HCT116 (cell line): ENCODE data around the gene R3HCC1L.

ENCODE experiments used
- MAX ChIP-seq: IDR thresholded peaks from 2 replicates; pipeline ENCODE4 v1.6.1; 2012
- POLR2AphosphoS5 ChIP-seq: IDR thresholded peaks from 2 replicates; pipeline ENCODE4 v1.6.1; 2011; ENCODE audit warnings: mild to moderate bottlenecking, low read depth, low read length, moderate library complexity
- RAD21 ChIP-seq: IDR thresholded peaks from 2 replicates; pipeline ENCODE4 v1.6.1; 2012; ENCODE audit warnings: low read depth, mild to moderate bottlenecking
- REST ChIP-seq: IDR thresholded peaks from 2 replicates; pipeline ENCODE4 v1.6.1; 2012; ENCODE audit warnings: low read depth
- SIN3A ChIP-seq: IDR thresholded peaks from 2 replicates; pipeline ENCODE4 v1.6.1; 2012; ENCODE audit warnings: low read depth
- YY1 ChIP-seq: IDR thresholded peaks from 2 replicates; pipeline ENCODE4 v1.6.1; 2011; ENCODE audit warnings: low read length, low read depth, moderate library complexity, mild to moderate bottlenecking; ENCODE audit not compliant: insufficient replicate concordance; ENCODE audit errors: extremely low read depth
- TF ChIP-seq, protein P1 (sequence below), 3 experiments: fragments of 200-600 bp in 1 of 3; sonication (generic) in 1 of 3; IDR thresholded peaks in 2 of 3; conservative IDR thresholded peaks in 1 of 3; 2 replicates each; pipeline ENCODE4 v1.5.1; 2012 to 2017; ENCODE audit warnings: low read depth in 2 of 3, low read length in 2 of 3, antibody characterized with exemption in 1 of 3, borderline replicate concordance in 1 of 3, control low read depth in 1 of 3, mild to moderate bottlenecking in 1 of 3, mixed read lengths in 1 of 3, mixed run types in 1 of 3, moderate library complexity in 1 of 3; ENCODE audit not compliant: insufficient read depth in 1 of 3

DNA sequence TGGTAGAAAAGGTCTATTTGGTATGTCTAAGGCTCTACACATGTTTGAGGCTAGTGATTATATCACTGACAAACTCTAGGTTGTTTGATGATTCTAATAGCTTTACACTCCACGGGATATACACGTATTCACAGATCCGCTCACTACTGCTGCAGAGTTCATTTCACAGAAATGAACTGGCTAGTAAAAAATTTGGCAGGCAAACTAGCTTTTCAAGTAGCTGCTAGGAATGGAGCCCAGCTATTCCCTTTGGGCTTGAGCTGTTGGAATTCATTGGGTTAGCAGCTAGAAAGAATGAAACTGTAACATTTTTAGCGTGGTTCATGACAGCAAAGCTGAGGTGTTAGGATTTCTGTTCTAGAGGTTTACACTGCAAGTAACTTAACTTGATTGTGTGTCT is 37.6 kb downstream of the R3HCC1L start:
- TF ChIP-seq YY1 (no peak), MAX (no peak), REST (no peak), POLR2AphosphoS5 (no peak), RAD21 (no peak), SIN3A (no peak)
- TF ChIP-seq, protein P1, sequence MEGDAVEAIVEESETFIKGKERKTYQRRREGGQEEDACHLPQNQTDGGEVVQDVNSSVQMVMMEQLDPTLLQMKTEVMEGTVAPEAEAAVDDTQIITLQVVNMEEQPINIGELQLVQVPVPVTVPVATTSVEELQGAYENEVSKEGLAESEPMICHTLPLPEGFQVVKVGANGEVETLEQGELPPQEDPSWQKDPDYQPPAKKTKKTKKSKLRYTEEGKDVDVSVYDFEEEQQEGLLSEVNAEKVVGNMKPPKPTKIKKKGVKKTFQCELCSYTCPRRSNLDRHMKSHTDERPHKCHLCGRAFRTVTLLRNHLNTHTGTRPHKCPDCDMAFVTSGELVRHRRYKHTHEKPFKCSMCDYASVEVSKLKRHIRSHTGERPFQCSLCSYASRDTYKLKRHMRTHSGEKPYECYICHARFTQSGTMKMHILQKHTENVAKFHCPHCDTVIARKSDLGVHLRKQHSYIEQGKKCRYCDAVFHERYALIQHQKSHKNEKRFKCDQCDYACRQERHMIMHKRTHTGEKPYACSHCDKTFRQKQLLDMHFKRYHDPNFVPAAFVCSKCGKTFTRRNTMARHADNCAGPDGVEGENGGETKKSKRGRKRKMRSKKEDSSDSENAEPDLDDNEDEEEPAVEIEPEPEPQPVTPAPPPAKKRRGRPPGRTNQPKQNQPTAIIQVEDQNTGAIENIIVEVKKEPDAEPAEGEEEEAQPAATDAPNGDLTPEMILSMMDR (IDR thresholded peaks at IDR 0.05 in 2 of 3, conservative IDR thresholded peaks at IDR 0.05 in 1 of 3; ENCODE audit: borderline replicate concordance in 1 of 3, insufficient read depth in 1 of 3, low read depth in 2 of 3, low read length in 2 of 3), result no peak
